Activated CD4-positive, CD25-positive, alpha-beta regulatory T cell treated with anti-CD3 and anti-CD28 coated beads, Interleukin-2, amount 50 U/mL, for 24 hours (primary cell): ENCODE measurements around the gene CELA2B.
"Not testable (repeated sequence)": the region's sequence is repeated elsewhere in the genome, so short reads cannot be mapped to it uniquely, and the experiment has no call there.

Source experiments
- ATAC-seq, 2 donors: fragments of 150-1000 bp; cut with Tn5 transposase; one replicate each; pipeline ENCODE4 v1.10.0; 2021; ENCODE audit warnings: mild to moderate bottlenecking in 1 of 2, moderate library complexity in 1 of 2

CELA2B gene

DNA sequence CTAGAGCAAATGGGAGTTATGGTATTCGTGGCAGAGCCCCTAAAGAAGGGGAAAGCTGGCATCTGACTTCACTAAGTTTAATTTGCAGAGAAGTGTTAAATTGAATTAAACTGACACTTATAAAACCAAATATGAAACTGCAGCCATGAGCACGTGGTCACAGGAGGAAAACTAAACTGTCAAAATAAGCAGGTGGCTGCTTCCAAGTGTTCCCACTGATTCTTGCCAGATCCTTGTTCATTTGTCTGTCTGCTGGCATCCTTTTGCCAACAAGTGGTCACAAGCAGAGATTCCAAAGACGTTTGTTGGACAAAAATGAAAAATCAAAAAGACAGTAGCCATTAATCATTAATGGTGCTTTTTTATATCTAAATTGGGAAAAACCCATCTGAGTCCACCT lies 6.5 kb upstream of the CELA2B start:
- ATAC-seq, result no peak

DNA sequence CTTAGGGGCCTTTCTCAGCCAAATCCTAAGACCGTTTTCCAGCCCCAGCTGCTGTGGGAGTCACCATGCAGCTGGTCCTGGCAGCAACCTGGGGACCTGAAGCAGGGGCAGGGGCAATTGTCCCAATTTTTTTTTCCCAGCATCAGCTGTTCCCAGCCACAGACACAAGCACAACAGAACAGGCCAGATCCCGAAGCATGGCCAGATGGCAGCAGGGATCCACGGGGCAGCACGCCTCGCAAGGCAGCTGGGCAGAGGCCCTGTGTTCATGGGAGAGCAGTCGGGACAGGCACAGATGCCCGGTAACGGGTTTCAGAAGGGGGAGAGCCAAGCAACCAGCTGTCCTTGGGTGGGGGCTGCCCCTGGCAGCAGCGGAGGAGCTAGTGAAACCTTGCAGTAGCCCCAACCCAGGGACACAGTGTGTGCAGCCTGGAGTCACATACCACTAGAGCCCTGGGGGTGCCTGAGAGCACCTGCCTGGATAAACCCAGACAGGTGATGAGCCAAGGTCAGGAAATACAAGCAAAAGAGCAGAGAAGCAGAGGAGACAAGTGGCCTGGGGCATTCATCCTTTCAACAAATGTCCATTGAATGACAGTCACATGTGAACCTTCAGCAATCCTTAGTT lies 6.0 kb upstream of the CELA2B start:
- not testable (repeated sequence) for ATAC-seq

DNA sequence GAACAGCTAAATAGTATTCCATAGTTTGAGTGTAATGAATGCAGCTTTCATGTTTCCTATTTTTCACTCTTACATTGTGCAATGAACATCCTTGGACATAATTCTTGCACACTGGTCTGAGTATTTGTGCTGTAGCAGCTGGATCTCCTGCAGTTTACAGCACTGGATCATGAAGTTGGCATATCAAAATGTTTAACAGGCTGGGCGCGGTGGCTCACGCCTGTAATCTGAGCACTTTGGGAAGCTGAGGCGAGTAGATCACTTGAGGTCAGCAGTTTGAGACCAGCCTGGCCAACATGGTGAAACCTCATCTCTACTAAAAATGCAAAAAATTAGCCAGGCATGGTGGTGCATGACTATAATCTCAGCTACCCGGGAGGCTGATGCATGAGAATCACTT lies 4.8 kb upstream of the CELA2B start:
- not testable (repeated sequence) for ATAC-seq

DNA sequence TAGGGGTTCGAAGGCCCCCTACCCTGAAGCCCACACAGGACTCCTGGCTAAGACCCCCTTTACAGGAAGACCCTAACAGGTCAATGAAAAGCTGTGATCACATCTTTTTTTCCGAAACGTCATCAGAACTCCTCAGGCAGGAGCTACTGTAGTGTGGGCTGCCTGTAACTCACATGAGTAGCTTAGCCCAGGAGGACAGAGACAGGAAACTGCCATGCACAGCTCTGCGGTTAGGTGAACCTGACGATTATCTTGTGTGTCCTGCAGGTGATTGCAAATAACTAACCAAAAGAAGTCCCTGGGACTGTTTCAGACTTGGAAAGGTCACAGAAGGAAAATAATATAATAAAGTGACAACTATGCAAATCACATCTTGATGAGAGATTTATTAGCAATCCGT lies 4.2 kb upstream of the CELA2B start:
- ATAC-seq, result not testable (repeated sequence)

DNA sequence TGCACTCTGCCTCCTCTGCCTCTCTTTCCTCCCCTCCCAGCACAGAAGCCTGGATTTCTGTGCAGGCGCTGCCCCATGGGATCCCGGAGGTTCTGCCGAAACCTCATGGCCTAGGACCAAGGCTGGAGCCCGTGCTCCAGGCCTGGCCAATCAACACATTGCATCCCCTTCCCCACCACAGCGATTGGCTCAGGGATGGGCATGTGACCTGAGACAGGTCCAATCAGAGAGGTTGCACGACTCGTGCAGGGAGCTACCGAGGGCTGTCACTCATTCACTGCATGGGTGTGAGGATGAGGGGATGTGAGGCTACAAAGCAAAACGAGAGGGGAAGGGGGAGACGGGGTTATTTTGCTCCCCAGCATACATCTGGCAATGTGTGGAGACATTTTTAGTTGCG lies 3.3 kb upstream of the CELA2B start:
- no peak for ATAC-seq

DNA sequence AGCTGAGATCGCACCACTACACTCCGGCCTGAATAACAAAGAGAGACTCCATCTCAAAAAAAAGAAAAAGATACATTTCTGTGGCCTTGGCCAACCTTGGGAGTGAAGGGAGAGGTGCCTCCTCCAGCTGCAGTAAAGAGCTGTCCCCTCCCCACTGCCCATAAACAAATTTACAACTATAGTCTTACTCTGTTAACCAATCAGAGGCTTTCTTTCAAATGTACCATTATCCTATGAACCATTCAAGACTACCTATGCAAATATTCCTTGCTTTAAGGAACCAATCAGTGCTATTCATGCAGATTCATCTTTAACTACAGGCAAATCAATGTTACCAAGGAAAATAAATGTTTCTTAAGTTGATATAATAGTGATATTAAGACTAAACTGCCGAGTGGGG lies 1.0 kb downstream of the CELA2B start:
- no peak for ATAC-seq

DNA sequence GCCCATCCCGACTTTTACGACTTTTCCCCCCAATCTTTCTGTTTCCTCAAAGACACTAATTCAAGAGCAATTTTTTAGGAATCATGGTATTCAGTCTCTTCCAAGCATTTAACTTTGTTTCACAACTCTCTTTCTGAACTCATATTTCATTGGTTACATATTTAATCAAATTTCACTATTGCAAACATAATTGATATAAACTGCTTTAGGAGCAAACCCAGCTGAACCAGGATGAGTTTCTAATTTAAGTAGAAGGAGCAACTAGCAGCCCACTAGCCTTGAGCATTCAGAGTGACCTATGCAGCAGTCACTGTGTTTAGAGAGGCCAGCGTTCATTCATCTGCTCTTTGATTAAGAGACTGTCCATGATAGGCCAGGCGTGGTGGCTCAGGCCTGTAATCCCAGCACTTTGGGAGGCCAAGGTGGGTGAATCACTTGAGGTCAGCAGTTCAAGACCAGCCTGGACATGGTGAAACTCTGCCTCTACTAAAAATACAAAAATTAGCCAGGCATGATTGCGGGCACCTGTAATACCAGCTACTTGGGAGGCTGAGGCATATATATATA lies 1.8 kb downstream of the CELA2B start:
- no peak for ATAC-seq

DNA sequence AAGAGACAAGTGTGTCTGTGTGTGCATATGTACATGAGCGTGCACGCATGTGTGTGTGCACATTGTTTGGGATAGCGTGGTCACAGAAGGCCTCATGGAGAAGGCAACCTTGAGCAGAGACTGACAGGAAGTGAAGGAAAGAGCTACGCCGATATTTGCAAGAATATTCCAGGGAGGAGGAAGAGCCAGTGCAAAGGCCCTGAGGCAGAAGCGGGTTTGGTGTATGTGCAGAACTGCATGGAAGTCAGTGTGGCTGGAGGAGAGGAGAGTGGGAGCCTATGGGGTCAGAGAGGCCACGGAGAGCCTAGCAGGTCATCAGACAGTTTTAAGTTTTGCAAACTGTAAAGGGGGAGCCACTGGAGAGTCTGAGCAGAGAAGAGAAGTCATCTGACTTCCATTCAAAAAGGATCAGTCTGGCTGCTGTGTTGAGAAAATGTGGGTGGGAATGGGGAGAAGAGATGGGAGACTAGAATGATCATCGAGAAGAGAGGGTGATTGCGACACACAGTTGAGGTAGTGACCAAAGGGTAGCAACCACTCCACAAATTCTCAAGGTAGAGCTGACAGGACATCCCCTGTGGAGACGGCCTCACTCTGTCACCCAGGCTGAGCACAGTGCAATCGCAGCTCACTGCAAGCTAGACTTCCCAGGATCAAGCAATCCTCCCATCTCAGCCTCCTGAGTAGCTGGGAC lies 3.9 kb downstream of the CELA2B start:
- no peak for ATAC-seq

DNA sequence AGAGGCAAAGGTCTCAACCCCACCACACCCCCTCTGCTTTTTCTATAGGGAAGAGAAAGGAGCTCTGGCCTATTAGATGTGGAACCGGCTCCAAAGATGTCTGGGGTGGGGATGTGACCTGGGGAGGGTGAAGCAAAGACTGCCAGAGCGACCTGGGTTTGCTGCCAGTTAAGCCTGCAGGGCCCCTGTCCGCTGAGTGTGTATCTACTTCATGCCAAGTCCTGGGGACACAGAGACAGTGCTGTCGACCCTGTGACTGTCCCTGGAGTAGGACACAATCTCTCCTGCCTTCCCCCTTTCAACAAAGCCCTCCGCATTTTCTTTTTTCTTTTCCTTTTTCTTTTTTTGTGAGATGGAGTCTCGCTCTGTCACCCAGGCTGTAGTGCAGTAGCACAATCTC lies 6.6 kb downstream of the CELA2B start:
- not testable (repeated sequence) for ATAC-seq

DNA sequence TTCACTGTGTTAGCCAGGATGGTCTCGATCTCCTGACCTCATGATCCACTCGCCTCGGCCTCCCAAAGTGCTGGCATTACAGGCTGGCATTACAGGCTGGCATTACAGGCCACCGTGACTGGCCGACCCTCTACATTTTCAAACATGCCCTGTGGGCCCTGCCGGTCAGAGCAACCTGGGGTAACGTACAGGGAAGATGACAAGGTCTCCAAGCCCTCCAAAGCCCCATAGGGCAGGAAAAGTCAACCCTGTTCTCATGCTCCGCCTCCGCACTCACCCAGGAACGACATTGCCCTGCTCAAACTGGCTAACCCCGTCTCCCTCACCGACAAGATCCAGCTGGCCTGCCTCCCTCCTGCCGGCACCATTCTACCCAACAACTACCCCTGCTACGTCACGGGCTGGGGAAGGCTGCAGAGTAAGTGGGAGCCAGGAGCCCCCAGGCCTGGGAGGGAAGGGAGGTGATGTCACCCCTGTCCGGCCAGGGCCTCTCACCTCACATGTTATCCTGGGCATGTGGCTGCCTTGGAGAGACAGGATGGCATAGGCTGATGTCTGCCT lies 7.2 kb downstream of the CELA2B start:
- ATAC-seq, result not testable (repeated sequence)

DNA sequence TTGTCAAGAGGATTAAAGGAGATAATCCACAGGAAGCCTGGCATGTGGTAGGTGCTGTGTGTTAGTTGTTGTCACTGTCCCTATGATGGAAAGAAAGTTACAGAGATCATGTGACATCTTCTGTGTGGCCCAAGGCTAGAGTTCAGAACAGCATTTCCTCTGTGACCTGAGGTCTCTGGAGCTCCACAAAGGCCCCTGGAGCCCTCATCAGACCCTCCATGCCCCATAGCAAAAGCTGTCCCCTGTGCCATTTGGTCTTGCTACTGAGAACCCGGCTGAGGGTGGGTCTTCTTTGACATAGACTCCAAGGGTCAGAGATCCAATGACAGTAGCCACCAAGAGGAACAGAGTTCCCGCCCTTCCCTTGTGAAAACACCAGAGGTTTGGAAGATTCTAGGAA lies 8.1 kb downstream of the CELA2B start:
- ATAC-seq, result no peak

DNA sequence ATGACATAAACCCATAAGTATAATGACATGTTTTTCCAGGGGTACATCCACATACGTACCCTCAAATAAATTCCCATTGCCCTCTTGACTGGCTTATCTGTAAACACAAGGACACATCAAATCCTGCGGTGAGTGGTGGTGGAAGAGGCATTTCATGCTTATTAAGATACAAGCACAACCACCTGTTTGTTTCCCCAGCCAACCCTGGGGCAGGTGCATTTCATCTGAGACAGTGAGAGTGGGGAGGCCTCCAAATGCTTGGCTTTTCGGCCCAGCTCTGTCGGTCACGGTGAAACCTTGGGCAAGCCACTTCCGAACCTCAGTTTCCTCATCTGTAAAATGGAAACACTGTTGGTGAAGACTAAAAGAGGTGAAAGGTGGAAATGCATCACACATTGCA lies 8.5 kb downstream of the CELA2B start:
- not testable (repeated sequence) for ATAC-seq

DNA sequence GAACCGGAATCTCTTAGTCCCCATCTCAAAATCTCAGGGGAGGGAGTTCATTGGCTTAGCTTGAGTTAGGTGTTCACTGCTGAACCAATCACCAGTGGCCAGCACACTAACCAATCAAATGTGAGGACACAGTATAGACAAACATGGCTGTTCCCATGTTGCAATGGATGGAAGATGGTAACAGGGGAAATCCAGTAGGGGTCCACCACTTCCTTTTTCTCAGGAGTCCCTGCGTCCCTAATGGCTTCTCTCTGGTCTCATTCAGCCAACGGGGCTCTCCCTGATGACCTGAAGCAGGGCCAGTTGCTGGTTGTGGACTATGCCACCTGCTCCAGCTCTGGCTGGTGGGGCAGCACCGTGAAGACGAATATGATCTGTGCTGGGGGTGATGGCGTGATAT lies 9.7 kb downstream of the CELA2B start:
- ATAC-seq, result no peak

DNA sequence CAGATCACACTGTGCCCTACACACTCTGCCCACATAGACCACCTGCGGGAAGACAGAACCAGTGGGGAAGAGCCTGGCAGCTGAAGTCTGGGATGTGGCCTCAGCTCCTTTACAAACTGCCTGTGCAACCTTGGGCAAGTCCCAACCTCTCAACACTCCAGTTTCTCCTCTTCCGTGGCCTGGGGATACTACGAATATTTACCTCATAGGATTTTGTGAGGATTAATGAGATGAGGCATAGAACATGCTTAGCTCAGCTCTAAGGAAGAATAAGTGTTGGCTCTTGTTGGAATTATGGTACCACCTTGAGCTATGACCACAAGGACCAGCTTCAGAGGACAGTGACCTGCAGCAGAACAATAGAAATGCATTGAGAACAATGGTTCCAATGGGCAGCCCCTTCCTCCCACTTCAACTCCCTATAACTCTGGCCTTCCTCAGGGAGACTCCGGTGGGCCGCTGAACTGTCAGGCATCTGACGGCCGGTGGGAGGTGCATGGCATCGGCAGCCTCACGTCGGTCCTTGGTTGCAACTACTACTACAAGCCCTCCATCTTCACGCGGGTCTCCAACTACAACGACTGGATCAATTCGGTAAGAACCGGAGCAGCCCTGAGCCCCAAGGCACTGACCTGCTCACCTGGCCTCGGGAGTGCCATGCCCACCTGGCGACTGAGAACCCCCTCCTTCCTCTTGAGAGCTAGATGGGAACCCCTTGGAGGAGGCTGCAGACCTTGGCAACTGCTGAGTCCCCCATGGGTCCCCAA lies 11.1 kb downstream of the CELA2B start:
- not testable (repeated sequence) for ATAC-seq

DNA sequence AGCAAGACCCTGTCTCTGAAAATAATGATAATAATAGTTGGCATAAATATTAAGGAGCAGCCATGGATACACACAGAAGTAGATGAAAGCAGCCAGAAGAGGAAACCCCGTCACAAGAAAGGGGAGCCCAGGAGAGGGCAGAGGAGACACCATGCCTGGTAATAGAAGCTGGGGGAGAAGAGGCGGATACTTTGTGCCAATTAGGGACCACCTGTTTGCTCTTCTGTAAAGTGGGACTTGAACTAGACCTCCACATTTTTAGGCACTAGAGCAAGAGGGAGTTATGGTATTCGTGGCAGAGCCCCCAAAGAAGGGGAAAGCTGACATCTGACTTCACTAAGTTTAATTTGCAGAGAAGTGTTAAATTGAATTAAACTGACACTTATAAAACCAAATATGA lies 12.5 kb downstream of the CELA2B start:
- ATAC-seq, result no peak

DNA sequence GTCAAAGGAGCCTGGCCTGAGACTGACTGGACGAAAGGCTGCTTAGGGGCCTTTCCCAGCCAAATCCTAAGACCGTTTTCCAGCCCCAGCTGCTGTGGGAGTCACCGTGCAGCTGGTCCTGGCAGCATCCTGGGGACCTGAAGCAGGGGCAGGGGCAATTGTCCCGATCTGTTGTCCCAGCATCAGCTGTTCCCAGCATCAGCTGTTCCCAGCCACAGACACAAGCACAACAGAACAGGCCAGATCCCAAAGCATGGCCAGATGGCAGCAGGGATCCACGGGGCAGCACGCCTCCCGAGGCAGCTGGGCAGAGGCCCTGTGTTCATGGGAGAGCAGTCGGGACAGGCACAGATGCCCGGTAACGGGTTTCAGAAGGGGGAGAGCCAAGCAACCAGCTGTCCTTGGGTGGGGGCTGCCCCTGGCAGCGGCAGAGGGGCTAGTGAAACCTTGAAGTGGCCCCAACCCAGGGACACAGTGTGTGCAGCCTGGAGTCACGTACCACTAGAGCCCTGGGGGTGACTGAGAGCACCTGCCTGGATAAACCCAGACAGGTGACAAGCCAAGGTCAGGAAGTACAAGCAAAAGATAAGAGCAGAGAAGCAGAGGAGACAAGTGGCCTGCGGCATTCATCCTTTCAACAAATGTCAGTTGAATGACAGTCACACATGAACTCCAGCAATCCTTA lies 13.3 kb downstream of the CELA2B start:
- ATAC-seq, result no peak

DNA sequence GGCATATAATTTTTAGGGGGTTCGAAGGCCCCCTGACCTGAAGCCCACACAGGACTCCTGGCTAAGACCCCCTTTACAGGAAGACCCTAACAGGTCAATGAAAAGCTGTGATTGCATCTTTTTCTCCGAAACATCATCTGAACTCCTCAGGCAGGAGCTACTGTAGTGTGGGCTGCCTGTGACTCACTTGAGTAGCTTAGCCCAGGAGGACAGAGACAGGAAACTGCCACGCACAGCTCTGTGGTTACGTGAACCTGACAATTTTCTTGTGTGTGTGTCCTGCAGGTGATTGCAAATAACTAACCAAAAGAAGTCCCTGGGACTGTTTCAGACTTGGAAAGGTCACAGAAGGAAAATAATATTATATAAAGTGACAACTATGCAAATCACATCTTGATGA lies 15.1 kb downstream of the CELA2B start:
- peak in 1 of 2 donors; percentile 60 for ATAC-seq

DNA sequence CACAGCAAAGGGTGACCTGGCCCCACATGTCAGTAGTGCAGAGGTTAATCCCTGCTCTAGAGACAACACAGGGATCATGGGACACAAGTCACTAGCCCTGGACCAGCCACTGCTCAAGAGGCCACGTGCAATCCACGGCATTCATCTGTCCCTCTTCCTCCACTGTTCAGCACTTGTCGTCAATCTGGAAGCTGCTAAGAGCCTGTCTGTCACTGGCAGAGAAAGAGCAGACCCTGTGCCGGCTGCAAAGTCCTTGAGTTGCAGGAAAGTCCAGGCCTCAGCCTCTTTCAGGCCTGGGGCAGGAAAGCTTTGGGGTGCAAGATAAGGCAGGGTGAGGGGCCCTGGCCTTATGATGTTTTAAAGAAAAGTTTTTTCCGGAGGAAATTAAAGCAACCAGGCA lies 16.7 kb downstream of the CELA2B start:
- no peak for ATAC-seq

DNA sequence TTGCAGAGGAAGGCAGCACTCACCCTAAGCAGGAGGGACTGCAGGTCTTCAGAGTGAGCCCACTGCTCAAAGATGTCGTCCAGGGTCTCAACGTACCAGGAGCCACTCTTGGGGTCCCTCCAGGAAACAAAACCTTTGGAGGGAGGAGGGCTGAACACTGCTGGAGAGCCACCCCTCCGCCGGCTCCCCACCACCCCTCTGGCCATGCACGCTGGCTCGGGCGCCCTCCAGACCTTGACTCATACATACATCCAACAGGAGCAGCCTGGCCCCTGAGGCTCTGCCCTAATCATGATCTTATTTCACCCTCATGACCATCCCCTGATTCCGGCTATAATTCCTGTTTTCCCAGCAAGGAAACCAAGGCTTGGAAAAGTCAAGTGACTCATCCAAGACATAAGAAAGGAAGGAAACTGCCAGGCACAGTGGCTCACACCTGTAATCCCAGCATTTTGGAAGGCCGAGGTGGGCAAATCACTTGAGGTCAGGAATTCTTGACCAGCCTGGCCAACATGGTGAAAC lies 18.0 kb downstream of the CELA2B start:
- no peak for ATAC-seq

DNA sequence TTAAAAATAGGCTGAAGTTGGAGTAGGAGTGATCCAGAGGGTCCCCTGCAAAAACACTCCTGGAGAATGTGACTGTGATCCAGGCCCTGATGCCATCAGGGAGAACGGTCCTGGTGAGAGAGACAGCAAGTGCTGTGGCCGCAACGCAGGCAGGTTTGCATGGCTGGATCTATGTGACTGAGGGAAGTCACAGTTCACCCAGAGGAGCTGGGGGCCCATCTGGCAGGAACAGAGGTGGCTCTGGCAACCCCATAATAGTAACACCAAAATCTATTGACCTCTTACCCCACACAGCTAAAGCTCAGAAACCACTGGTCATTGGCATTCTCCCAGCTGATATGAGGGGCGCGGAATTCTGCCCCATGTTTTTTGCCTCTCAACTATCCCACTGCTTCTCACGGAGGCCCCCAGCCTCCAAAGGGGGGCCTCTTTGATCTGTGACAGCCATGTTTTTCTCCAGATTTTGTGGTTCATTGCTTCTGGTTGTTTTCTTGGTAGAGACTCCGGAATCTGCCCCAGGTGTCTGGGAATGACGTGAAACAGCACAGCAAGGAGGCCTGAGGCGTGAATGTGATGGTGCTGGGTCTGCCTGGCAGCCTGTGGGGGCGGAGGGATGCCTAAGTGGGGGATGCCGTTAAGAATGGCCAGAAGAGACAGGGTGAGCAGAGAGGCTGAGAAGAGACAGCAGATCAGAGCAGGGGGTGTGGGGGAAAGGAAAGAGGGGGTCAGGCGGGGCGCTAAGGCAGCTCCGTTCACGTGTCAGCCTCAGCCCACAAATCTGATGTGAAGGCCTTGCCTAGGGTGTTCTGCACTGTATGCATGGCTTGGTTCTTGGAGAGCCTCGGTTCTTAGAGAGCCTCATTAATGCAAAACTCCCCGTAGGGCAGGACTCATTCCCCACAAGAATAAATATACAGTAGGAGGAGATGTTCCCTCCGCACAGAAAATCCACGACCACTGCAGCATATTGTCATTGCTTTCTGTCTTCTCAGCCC lies 24.6 kb downstream of the CELA2B start:
- ATAC-seq, result no peak
